ENCODE results near the gene NRIP1.

Gene NRIP1

GRCh38 chr21:14991957-14992356 lies 72.8 kb downstream of the NRIP1 start:
- no peak for DNase-seq (ENCODE audit: extremely low read depth, insufficient read length)
- Histone ChIP-seq H3K36me3 (ENCODE audit: control insufficient read depth, insufficient read depth, low read length) (no peaks in the 10 kb centered on the region), H3K27me3 (replicated peaks; ENCODE audit: control insufficient read depth, insufficient read depth, low read length) (no peaks in the 10 kb centered on the region), H3K4me3 (replicated peaks; ENCODE audit: low read depth, low read length) (no peak overlapping the region)
- TF ChIP-seq CTCF (IDR thresholded peaks at IDR 0.05; ENCODE audit: insufficient read depth, low read length, poor library complexity, severe bottlenecking): no peak

GRCh38 chr21:14989359-14989758 lies 75.4 kb downstream of the NRIP1 start:
- Histone ChIP-seq H3K36me3 (ENCODE audit: control insufficient read depth, insufficient read depth, low read length) (no peaks in the 10 kb centered on the region), H3K27me3 (replicated peaks; ENCODE audit: control insufficient read depth, insufficient read depth, low read length) (no peaks in the 10 kb centered on the region), H3K4me3 (replicated peaks; ENCODE audit: low read depth, low read length) (no peak overlapping the region)
- no peak for DNase-seq (ENCODE audit: extremely low read depth, insufficient read length)
- no peak for TF ChIP-seq CTCF (IDR thresholded peaks at IDR 0.05; ENCODE audit: insufficient read depth, low read length, poor library complexity, severe bottlenecking)

GRCh38 chr21:14988760-14989159 lies 76.0 kb downstream of the NRIP1 start:
- Histone ChIP-seq H3K4me3 (replicated peaks; ENCODE audit: low read depth, low read length) (no peak overlapping the region), H3K27me3 (replicated peaks; ENCODE audit: control insufficient read depth, insufficient read depth, low read length) (no peaks in the 10 kb centered on the region), H3K36me3 (ENCODE audit: control insufficient read depth, insufficient read depth, low read length) (no peaks in the 10 kb centered on the region)
- no peak for TF ChIP-seq CTCF (IDR thresholded peaks at IDR 0.05; ENCODE audit: insufficient read depth, low read length, poor library complexity, severe bottlenecking)
- DNase-seq (ENCODE audit: extremely low read depth, insufficient read length): no peak

GRCh38 chr21:14987370-14988170 lies 77.2 kb downstream of the NRIP1 start:
- no peaks in the 10 kb centered on the region for H3K27me3 ChIP-seq (replicated peaks; ENCODE audit: control insufficient read depth, insufficient read depth, low read length)
- TF ChIP-seq CTCF (IDR thresholded peaks at IDR 0.05; ENCODE audit: insufficient read depth, low read length, poor library complexity, severe bottlenecking): no peak
- H3K36me3 ChIP-seq (ENCODE audit: control insufficient read depth, insufficient read depth, low read length): no peaks in the 10 kb centered on the region
- DNase-seq (ENCODE audit: extremely low read depth, insufficient read length): no peak
- H3K4me3 ChIP-seq (replicated peaks; ENCODE audit: low read depth, low read length): no peak overlapping the region

- Histone ChIP-seq H3K36me3 (ENCODE audit: control insufficient read depth, insufficient read depth, low read length) (no peaks in the 10 kb centered on the region), H3K27me3 (replicated peaks; ENCODE audit: control insufficient read depth, insufficient read depth, low read length) (no peaks in the 10 kb centered on the region), H3K4me3 (replicated peaks; ENCODE audit: low read depth, low read length) (no peak overlapping the region)
- DNase-seq (ENCODE audit: extremely low read depth, insufficient read length): no peak
- no peak for TF ChIP-seq CTCF (IDR thresholded peaks at IDR 0.05; ENCODE audit: insufficient read depth, low read length, poor library complexity, severe bottlenecking)
These were observed 79.5 kb downstream of the NRIP1 start for GRCh38 chr21:14985306-14985705.
